ENCODE results near the gene CNIH3. TPM values are rescaled to one million over a fixed set of nuclear protein-coding genes. Genes with fewer than 3 reads are reported as not detected.
A peak's percentile ranks its signal among the peaks of the same experiment; 100 is the strongest.

The CNIH3 gene
- total RNA-seq, 2 donors from 2014 or later: 0.62 to 1.4 TPM

DNA sequence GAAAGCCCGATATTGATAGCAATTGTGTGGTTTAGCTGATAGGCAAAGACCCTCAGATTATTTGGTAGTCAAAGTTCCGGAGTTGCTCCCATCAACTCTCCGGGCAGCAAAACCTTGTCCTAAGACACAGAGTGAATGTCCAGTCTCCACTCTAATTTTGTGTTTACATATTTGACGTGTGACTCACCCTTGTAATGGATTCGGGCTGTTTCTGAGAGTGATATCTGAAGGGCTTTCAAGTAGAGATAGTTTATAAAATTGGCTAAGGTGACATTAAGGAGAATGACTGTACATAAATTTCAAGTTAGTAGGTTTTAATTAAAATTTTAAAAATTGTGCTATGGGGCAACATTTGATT is 154.2 kb downstream of the CNIH3 start:
- Mint-ChIP-seq H3K27me3 (ENCODE audit: low read depth) (peaks cover 16% of the 10 kb centered on the region), H3K27ac (no peak overlapping the region), H3K4me1 (ENCODE audit: low read depth) (no peaks in the 10 kb centered on the region), H3K36me3 (ENCODE audit: insufficient read depth in 2 of 2) (no peaks in the 10 kb centered on the region), H3K9me3 (no peaks in the 10 kb centered on the region), H3K4me3 (no peak overlapping the region)
- DNase-seq (no peak), ATAC-seq (replicated peaks in 1 of 2) (no peak)

DNA sequence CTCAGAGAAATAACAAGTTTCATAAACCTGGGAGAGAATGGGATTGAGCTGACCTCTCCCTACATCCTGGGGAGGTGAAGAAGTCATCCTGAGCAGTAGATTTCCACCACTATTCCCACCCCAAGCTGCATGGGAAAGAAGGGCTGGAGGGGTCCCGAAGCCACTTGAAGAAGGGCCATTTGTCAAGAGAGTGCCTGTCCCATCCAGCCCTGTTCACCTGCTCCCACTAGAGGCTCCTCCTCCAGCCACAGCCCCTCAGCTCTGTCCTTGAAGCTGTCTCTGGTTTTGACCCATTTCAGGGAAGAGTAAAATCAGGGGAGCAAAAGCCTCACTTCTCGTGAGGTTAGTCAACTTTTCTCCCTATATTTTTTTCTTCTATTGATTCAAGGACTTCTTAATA is 157.5 kb downstream of the CNIH3 start:
- Mint-ChIP-seq H3K36me3 (ENCODE audit: insufficient read depth in 2 of 2) (no peaks in the 10 kb centered on the region), H3K9me3 (no peaks in the 10 kb centered on the region), H3K4me3 (no peak overlapping the region), H3K27me3 (ENCODE audit: low read depth) (no peaks in the 10 kb centered on the region), H3K4me1 (ENCODE audit: low read depth) (no peaks in the 10 kb centered on the region), H3K27ac (no peak overlapping the region)
- DNase-seq (no peak), ATAC-seq (replicated peaks in 1 of 2) (no peak)

DNA sequence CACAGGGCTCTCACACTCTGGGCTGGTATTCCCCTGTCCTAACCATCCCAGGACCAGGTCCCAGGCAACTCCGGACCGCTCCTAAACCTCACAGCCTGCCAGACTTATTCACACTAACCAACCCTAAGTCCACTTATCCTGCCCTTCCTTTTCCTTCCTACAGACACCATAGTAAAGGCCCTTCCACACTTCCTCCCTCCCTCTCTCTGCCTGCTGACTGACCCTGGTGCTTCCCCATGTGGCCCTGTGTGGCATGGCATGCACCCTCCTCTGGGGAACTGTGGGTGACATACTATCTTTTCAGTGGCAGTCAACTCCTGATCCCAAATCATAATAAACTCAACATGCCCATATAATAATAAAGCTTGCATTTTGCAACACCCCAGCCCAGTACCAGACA is 158.3 kb downstream of the CNIH3 start:
- Mint-ChIP-seq H3K27ac (no peak overlapping the region), H3K27me3 (ENCODE audit: low read depth) (no peaks in the 10 kb centered on the region), H3K4me1 (ENCODE audit: low read depth) (no peaks in the 10 kb centered on the region), H3K36me3 (ENCODE audit: insufficient read depth in 2 of 2) (no peaks in the 10 kb centered on the region), H3K9me3 (no peaks in the 10 kb centered on the region), H3K4me3 (no peak overlapping the region)
- DNase-seq (no peak), ATAC-seq (replicated peaks in 1 of 2) (no peak)

DNA sequence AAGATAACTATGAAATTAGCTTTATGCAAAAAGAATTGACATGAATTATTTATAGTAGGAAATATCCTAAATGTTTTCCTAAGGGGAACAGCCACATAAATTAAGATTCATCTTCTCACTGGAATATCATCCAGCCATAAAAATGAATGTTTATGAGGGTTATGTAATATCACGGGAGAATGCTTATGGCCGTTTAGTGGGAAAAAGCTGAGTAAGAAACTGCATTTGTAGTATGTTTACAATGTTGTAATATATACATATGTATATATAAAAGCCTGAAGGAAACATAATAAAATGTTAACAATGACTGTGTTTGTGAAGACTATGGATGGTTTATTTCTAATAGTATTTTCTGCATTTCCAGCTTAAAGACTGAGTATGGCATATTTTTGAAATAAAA is 161.1 kb downstream of the CNIH3 start:
- no peaks in the 10 kb centered on the region for H3K36me3 Mint-ChIP-seq (ENCODE audit: insufficient read depth in 2 of 2)
- no peaks in the 10 kb centered on the region for H3K4me1 Mint-ChIP-seq (ENCODE audit: low read depth)
- no peak overlapping the region for H3K4me3 Mint-ChIP-seq
- H3K9me3 Mint-ChIP-seq: no peaks in the 10 kb centered on the region
- no peaks in the 10 kb centered on the region for H3K27me3 Mint-ChIP-seq (ENCODE audit: low read depth)
- DNase-seq (no peak), ATAC-seq (replicated peaks in 1 of 2) (no peak)
- no peak overlapping the region for H3K27ac Mint-ChIP-seq

DNA sequence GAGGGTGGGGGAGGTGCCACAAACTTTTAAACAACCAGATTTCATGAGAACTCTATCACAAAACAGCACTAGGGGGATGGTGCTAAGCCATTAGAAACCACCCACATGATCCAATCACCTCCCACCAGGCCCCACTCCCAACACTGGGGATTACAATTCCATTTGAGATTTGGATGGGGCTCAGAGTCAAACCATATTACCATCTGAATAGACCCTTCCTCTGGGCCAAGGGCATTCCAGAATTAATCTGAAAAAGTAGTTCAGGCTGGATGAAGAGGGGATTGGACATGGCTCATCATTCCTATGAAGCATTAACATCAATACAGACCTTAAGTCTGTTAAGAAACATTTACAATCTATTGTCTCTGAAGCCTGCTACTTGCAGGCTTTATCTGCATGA is 163.4 kb downstream of the CNIH3 start:
- H3K27ac Mint-ChIP-seq: no peak overlapping the region
- H3K9me3 Mint-ChIP-seq: no peaks in the 10 kb centered on the region

DNA sequence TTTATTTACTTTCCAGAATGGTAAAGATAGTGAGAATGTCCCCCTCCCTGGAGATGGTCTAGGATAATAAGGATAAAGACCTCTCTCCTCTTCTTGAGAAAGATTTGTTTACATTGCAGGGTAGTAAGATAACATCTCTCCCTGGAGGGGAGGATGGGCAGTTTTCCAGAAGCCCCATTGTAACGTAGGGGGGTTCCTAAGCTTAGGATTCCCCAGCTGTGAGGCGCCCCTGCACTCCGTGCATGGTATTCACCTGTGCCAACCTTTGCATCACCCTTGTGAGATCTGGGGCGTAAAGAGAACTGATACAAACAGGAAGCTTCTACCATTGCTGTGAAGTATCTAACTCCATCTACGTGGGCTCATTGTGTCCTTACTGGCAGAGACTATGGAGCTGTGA is 164.6 kb downstream of the CNIH3 start:
- Mint-ChIP-seq H3K4me3 (no peak overlapping the region), H3K36me3 (ENCODE audit: insufficient read depth in 2 of 2) (no peaks in the 10 kb centered on the region), H3K27ac (no peak overlapping the region), H3K9me3 (no peaks in the 10 kb centered on the region), H3K27me3 (ENCODE audit: low read depth) (no peaks in the 10 kb centered on the region), H3K4me1 (ENCODE audit: low read depth) (peaks cover 23% of the 10 kb centered on the region)
- DNase-seq (no peak), ATAC-seq (replicated peaks in 1 of 2) (no peak)

More for the DNA sequence above, 163.4 kb downstream of the CNIH3 start:
- Mint-ChIP-seq H3K27me3 (ENCODE audit: low read depth) (no peaks in the 10 kb centered on the region), H3K36me3 (ENCODE audit: insufficient read depth in 2 of 2) (no peaks in the 10 kb centered on the region), H3K4me3 (no peak overlapping the region), H3K4me1 (ENCODE audit: low read depth) (peaks cover 18% of the 10 kb centered on the region)
- DNase-seq: no peak
- ATAC-seq (replicated peaks in 1 of 2): no peak

DNA sequence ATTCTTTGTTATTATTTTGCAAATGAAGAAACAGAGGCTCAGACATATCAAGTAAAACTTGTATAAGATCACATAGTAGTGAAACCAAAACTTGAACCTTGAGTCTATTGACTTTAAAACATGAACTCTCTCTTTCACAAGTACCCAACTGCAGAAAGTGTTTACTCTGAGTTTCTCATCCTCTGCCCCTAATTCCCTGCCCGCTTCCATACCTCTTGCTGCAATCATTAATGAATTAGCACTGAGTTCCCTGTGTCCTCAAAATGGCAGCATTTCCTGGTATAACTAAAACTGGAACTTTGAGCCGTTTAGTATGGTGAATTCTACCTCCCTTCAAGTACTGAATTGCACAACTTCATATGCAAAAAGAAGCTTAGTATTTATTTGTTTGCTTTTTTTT is 165.7 kb downstream of the CNIH3 start:
- Mint-ChIP-seq H3K4me1 (ENCODE audit: low read depth) (peaks cover 23% of the 10 kb centered on the region), H3K27me3 (ENCODE audit: low read depth) (no peaks in the 10 kb centered on the region), H3K4me3 (no peak overlapping the region), H3K27ac (no peak overlapping the region), H3K9me3 (no peaks in the 10 kb centered on the region), H3K36me3 (ENCODE audit: insufficient read depth in 2 of 2) (no peaks in the 10 kb centered on the region)
- DNase-seq (no peak), ATAC-seq (replicated peaks in 1 of 2) (no peak)

DNA sequence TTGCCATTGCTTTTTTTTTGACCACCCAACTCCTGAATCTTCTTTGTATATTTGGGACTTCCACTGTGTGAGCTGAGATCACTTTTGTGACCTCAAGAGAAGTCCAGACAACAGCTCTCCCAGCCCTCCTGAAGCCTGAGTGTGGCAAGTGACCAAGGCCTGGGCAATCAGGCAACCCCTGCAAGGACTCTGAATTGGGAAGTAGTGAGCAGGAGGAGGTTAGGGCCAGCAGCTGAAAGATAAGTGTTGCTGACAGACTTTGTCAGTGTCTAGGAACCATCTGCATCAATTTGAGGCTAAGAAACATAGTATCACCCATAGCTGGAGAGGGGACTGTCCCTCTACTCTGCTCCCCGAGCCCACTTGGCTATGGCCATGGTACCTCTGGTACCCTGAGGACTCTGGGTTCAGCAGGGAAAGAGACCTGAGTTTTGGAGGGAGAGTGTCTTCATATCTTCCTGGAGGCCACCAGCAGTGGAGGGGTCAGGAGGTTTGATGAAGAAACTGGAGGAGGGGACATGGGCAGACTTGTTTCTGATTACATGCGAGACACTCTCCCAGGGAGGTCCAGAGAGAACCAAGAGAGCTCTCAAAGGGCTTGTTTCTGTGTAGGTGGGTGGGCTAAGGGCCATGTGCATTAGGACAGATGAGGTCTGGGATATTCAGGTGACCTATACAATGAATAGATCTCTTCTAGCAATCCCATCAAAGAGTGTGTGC is 166.3 kb downstream of the CNIH3 start:
- Mint-ChIP-seq H3K9me3 (peaks cover 2 to 6% of the 10 kb centered on the region in 2 donors), H3K27ac (no peak overlapping the region), H3K27me3 (ENCODE audit: low read depth) (no peaks in the 10 kb centered on the region), H3K36me3 (ENCODE audit: insufficient read depth in 2 of 2) (peaks cover 0 to 2% of the 10 kb centered on the region in 2 donors), H3K4me1 (ENCODE audit: low read depth) (peaks cover 27% of the 10 kb centered on the region), H3K4me3 (no peak overlapping the region)
- DNase-seq (no peak), ATAC-seq (replicated peaks in 1 of 2) (no peak)

DNA sequence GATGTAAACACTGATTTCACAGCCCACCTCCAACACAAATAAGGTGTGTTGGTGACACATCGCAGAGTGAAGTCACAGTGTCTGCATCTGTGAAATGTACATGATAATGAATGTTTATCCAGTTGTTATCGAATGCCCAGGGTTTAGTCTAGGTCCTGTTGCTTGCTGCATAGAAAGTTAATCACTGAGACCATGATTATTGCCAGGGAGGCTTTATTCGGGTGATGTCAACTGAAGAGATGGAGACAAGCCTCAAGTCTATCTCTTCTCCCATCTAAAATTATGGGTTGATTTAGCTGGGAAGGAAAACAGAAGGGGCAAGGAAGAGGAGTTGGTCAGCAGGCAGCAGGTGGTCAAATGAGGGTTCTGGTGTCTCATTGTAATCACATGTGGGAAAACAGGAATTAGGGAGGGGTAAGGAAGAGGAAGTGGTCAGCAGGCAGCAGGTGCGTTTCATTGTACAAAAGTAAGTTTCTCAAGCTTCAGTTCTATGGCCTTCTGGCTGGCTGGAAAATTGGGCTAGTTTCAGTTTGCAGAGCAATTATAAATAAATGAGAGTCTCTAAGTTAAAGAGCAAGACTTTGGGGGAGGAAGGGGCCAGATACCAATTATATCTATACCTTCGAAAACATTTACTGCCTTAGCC is 167.0 kb downstream of the CNIH3 start:
- peaks cover 2 to 8% of the 10 kb centered on the region in 2 donors for H3K9me3 Mint-ChIP-seq
- H3K4me1 Mint-ChIP-seq (ENCODE audit: low read depth): peaks cover 27% of the 10 kb centered on the region
- no peak overlapping the region for H3K4me3 Mint-ChIP-seq
- peaks cover 0 to 2% of the 10 kb centered on the region in 2 donors for H3K36me3 Mint-ChIP-seq (ENCODE audit: insufficient read depth in 2 of 2)
- ATAC-seq (replicated peaks in 1 of 2): no peak
- no peaks in the 10 kb centered on the region for H3K27me3 Mint-ChIP-seq (ENCODE audit: low read depth)
- DNase-seq: no peak
- no peak overlapping the region for H3K27ac Mint-ChIP-seq

DNA sequence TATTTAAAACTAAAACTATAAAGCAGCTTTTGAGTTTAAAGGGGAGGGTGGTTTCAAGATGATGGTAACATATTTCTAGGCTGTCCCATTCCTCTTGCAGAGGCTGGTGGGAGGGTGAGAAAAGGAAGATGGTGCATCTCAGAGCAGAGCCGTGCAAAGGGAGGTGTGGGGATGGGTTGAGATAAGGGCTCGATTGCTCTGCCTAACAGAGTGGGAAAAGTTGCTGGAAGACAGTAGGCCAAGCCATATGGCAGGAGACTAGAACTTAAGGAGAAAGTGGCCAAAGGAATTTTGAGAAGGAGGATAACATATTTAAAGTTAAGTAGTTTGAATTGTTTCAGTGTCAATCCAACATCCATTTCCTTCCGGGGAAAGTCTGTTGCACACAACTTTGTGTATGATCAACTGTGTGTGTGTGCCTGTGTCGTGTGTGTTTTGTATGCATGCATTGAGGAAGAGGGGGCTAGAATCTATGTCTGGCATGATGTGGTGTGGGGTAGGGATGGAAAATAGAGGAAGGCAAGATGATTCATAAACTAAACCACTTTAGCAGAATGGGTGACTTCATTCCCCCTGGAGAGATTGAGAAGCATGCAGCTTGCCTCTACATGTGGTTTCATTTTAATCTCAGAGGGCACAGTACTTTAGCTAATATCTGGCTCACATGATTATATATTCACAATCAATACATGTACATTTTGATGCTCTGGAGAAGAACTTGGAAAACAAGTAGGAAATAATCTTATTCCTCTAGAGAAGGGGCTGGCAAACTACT is 168.3 kb downstream of the CNIH3 start:
- Mint-ChIP-seq H3K27ac (no peak overlapping the region), H3K4me3 (no peak overlapping the region), H3K36me3 (ENCODE audit: insufficient read depth in 2 of 2) (peaks cover 0 to 2% of the 10 kb centered on the region in 2 donors), H3K9me3 (peaks cover 2 to 9% of the 10 kb centered on the region in 2 donors), H3K4me1 (ENCODE audit: low read depth) (peaks cover 27% of the 10 kb centered on the region), H3K27me3 (ENCODE audit: low read depth) (no peaks in the 10 kb centered on the region)
- DNase-seq: no peak
- ATAC-seq (replicated peaks in 1 of 2): no peak

DNA sequence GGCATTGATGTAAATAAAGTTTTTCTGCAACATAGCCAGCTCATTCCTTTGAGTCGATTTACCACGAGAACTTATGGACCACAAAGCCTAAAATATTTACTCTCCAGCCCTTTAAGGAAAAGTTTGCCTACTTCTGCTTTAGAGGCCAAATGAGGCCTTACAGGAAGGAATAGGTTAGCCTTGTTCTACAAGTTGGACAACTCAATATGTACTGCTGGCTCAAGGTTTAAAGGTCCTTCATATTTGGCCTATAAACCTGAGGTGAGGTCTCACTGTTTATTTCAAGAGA is 168.9 kb downstream of the CNIH3 start:
- DNase-seq (no peak), ATAC-seq (replicated peaks in 1 of 2) (no peak)
- Mint-ChIP-seq H3K36me3 (ENCODE audit: insufficient read depth in 2 of 2) (peaks cover 0 to 2% of the 10 kb centered on the region in 2 donors), H3K4me1 (ENCODE audit: low read depth) (peaks cover 27% of the 10 kb centered on the region), H3K4me3 (no peak overlapping the region), H3K27ac (no peak overlapping the region), H3K9me3 (peaks cover 2 to 9% of the 10 kb centered on the region in 2 donors), H3K27me3 (ENCODE audit: low read depth) (no peaks in the 10 kb centered on the region)

DNA sequence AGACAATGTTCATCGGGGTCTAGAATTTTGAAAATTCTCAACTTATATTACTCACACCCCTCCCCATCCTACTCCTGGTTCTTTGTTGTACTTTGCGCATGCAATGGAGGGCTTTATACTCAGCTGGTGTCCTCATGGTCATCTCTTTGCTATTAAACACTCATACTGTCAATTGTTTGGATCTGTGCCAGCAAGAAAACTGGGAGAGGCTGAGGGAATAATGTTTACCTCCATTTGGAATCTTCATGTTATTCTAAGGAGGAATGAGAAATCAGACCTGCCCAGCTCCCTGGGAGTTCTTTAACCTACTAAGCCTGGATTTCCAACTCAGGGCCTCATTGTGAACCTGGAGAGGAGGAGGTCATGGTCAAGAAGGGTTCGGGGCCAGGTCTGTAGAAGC is 169.5 kb downstream of the CNIH3 start:
- ATAC-seq (replicated peaks in 1 of 2): no peak
- peaks cover 27% of the 10 kb centered on the region for H3K4me1 Mint-ChIP-seq (ENCODE audit: low read depth)
- DNase-seq: no peak
- no peak overlapping the region for H3K4me3 Mint-ChIP-seq
- no peak overlapping the region for H3K27ac Mint-ChIP-seq
- peaks cover 2 to 9% of the 10 kb centered on the region in 2 donors for H3K9me3 Mint-ChIP-seq
- no peaks in the 10 kb centered on the region for H3K27me3 Mint-ChIP-seq (ENCODE audit: low read depth)
- peaks cover 0 to 2% of the 10 kb centered on the region in 2 donors for H3K36me3 Mint-ChIP-seq (ENCODE audit: insufficient read depth in 2 of 2)

DNA sequence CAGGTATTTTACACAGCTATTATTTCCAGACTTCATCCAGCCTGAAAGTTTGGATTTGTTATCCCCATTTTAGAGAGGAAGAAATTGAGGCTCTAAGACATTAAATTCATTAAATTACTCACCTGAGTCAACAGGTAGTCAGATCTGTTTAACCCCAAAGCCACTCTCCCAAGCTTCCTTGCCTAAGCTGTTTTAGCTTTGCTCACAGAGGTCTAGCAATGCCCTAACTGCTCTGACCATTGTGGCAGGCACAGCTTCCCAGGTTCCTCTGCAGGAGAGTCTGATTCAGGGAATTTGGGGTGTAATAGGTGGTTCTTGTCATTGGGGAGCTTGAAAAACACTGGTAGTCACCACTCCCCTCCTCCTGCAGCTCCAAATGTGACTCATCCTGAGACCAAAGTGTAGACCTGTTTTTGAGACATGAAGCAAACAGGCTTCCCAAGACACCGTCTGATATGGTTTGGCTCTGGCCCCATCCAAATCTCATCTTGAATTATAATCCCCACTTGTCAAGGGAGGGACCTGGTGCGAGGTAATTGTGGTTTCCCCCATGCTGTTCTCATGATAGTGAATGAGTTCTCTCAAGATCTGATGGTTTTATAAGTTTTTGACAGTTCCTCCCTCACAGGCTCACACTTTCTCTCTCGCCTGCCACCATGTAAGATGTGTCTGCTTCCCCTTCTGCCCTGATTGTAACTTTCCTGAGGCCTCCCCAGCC is 170.6 kb downstream of the CNIH3 start:
- ATAC-seq (replicated peaks in 1 of 2): peak in 1 of 2 donors; percentile 45
- Mint-ChIP-seq H3K36me3 (ENCODE audit: insufficient read depth in 2 of 2) (peaks cover 0 to 2% of the 10 kb centered on the region in 2 donors), H3K27me3 (ENCODE audit: low read depth) (no peaks in the 10 kb centered on the region), H3K9me3 (peaks cover 2 to 9% of the 10 kb centered on the region in 2 donors), H3K4me3 (no peak overlapping the region), H3K4me1 (ENCODE audit: low read depth) (peaks cover 27% of the 10 kb centered on the region), H3K27ac (no peak overlapping the region)
- DNase-seq: no peak
